Transverse colon (tissue), 4 donors: ENCODE results near the gene ADAM10.

ENCODE experiments used
- EP300 ChIP-seq: sonication (generic); formaldehyde crosslinking; IDR thresholded peaks from one replicate; pipeline ENCODE4 v1.6.1; 2017; ENCODE audit warnings: antibody characterized with exemption, low read depth
- POLR2A ChIP-seq: fragments of 450-650 bp; IDR thresholded peaks from one replicate; pipeline ENCODE4 v1.6.1; 2016; ENCODE audit warnings: antibody characterized with exemption, mild to moderate bottlenecking, moderate library complexity
- POLR2AphosphoS5 ChIP-seq, 3 donors: sonication (generic); formaldehyde crosslinking; IDR thresholded peaks; one replicate each; pipeline ENCODE4 v1.6.1; 2016; ENCODE audit warnings: antibody characterized with exemption in 3 of 3
- TF ChIP-seq, protein P1 (sequence below), 5 experiments: fragments of 200-600 bp in 3 of 5; fragments of 450-650 bp in 2 of 5; sonication (generic) in 3 of 5; IDR thresholded peaks; 1 replicate in 2 of 5; 2 replicates in 3 of 5; pipeline ENCODE4 v1.5.1; 2016 to 2017; ENCODE audit warnings: antibody characterized with exemption in 5 of 5, inconsistent platforms in 3 of 5, mild to moderate bottlenecking in 2 of 5, moderate library complexity in 1 of 5

GRCh38 chr15:58741032-58741431, 8.5 kb downstream of the ADAM10 start:
- no peak for TF ChIP-seq EP300
- TF ChIP-seq, protein P1, sequence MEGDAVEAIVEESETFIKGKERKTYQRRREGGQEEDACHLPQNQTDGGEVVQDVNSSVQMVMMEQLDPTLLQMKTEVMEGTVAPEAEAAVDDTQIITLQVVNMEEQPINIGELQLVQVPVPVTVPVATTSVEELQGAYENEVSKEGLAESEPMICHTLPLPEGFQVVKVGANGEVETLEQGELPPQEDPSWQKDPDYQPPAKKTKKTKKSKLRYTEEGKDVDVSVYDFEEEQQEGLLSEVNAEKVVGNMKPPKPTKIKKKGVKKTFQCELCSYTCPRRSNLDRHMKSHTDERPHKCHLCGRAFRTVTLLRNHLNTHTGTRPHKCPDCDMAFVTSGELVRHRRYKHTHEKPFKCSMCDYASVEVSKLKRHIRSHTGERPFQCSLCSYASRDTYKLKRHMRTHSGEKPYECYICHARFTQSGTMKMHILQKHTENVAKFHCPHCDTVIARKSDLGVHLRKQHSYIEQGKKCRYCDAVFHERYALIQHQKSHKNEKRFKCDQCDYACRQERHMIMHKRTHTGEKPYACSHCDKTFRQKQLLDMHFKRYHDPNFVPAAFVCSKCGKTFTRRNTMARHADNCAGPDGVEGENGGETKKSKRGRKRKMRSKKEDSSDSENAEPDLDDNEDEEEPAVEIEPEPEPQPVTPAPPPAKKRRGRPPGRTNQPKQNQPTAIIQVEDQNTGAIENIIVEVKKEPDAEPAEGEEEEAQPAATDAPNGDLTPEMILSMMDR (IDR thresholded peaks at IDR 0.05): no peak
- TF ChIP-seq POLR2A: no peak
- no peak for TF ChIP-seq POLR2AphosphoS5 (IDR thresholded peaks at IDR 0.05)
